WI38 (cell line): Measurements from ENCODE around the gene XRCC3.
"Not testable (repeated sequence)": the region's sequence is repeated elsewhere in the genome, so short reads cannot be mapped to it uniquely, and the experiment has no call there.

Source experiments
- H3K4me3 ChIP-seq: 2 replicates; pipeline ENCODE4 v1.5.1; 2011; ENCODE audit warnings: low read depth, mild to moderate bottlenecking, control low read depth, low read length
- TF ChIP-seq, protein P1 (sequence below): IDR thresholded peaks from 2 replicates; pipeline ENCODE4 v1.5.1; 2012; ENCODE audit warnings: low read depth, mild to moderate bottlenecking, control low read depth, low read length

Gene XRCC3

DNA sequence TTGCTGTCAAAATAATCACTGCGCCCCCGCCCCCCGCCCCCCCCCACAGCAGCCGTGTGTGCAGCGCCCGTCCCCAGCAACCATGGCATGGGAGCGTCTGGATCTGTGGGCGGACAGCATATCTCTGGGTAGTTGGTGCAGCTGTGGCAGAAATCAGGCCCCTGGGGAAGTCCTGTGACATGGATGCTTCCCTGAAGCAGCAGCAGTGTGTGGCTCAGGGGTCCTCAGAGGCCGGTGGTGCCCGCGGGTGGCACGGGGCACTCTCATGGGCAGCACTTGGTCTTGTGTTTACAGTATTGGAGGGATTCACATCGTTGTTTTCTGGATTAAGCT lies 19.2 kb downstream of the XRCC3 start:
- TF ChIP-seq, protein P1, sequence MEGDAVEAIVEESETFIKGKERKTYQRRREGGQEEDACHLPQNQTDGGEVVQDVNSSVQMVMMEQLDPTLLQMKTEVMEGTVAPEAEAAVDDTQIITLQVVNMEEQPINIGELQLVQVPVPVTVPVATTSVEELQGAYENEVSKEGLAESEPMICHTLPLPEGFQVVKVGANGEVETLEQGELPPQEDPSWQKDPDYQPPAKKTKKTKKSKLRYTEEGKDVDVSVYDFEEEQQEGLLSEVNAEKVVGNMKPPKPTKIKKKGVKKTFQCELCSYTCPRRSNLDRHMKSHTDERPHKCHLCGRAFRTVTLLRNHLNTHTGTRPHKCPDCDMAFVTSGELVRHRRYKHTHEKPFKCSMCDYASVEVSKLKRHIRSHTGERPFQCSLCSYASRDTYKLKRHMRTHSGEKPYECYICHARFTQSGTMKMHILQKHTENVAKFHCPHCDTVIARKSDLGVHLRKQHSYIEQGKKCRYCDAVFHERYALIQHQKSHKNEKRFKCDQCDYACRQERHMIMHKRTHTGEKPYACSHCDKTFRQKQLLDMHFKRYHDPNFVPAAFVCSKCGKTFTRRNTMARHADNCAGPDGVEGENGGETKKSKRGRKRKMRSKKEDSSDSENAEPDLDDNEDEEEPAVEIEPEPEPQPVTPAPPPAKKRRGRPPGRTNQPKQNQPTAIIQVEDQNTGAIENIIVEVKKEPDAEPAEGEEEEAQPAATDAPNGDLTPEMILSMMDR = no peak
- H3K4me3 ChIP-seq = no peak overlapping the region

DNA sequence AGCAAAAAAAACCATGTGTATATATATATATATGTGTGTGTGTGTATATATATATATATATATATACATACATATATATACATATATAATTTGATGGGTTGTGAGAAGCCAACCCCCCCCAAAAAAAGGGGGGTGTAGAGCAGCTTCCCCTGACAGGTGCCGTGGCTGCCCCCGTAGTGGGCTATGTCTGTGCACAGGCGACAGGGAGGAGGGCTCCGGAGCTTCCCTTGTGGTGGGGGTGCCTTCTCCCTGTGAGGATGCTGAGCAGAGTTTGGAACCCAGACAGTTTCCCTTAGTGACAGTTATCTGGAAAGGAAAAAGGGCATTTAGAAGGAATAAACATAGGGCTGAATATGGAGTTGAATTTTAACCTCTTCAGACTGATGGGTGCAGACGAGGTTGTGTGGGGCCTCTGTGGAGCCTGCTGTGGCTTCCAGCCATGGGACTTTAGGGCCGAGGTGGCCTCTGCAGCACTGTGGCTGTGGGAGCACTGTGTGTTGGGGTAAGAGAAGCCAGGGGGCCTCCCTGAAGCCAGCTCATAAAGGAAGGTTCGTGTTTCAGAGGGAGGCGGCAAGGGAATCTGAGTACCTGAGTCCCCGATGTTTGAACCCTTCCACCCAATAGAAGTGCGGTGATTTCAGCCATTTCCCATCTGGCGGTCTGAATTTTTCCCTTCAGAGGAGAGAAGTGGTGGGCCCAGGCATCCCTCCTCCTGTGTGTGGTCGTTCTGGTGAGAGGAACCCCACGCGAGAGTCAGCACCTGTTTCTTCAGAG lies 19.8 kb downstream of the XRCC3 start:
- no peak overlapping the region for H3K4me3 ChIP-seq
- TF ChIP-seq, protein P1 = no peak

DNA sequence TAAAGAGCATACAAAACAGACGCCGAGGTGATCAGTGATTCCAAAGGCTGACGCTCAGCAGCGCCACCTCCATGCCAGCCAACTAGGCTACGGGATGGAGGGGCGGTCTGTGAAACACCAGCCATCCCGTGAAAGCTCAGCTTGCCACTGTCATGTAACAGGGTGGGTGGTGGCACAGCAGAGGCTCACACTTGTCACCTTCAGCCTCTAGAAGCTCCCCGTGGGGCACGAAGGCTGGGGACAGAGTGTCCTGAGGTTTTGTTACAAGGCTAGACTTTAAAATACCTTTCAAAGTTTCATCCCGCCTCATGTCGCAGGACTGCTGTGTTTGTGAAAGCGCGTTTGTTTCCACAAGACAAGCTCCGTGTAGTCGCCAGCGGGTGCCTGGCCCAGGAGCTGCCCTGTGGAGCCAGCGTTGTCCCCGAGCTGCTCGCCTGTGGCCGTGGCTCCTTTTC lies 20.7 kb downstream of the XRCC3 start:
- no peak overlapping the region for H3K4me3 ChIP-seq
- TF ChIP-seq, protein P1 = no peak

DNA sequence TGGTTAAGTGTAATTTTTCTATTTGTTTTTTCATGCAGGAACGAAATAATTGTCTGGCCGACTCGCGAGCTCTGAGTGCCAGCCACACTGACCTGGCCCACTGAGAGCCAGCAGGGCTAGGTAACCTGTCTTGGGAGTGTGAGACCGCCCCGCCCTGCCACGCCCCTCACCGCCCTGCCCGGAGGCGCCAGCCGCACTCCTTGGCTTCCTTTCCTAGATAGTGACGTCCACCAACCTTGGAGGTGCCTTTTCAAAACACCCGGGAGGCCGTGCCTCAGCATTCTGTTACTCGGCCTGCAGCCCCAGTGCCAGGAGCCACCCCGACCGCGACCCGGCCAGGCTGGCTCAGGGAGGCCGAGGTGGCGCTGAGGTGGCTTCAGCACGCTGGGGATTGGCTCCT lies 21.7 kb downstream of the XRCC3 start:
- TF ChIP-seq, protein P1 = no peak
- H3K4me3 ChIP-seq = no peak overlapping the region

DNA sequence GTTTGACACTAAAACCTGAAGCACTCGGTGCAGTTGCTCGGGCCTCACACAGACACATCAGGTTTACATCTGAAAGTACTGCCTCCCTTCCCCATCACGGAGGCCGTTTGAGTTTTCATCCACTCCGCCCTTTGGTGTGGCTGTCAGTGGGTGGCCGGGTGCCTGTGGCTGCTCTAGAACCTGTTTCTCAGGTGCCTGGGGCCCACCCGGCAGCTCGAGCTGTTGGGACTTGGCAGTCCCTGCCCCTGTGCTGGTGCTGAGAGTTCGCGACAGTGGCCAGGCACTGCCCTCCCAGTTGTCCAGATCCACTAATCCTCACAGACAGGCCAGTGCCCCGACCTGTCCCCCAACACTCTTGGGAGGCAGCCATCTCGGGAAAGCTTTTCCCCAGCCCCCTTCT lies 22.4 kb downstream of the XRCC3 start:
- TF ChIP-seq, protein P1 = no peak
- no peak overlapping the region for H3K4me3 ChIP-seq

DNA sequence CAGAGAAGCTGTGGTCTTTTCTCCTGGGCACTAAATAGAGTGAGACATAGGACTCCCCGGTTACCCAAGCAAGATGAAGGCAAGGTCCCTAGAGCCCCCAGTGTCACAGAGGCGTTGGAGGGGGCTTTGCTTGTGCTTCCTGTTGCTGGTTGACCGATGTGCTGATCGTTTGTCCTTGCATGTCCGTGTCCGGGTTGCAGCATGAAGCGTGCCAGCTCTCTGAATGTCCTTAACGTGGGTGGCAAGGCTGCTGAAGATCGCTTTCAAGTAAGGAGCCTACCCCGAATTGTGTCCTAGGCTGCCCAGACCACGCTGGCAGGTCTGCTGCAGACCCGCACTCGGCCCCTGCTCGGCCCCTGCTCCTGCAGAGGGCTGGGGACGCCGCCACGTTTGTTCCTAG lies 23.1 kb downstream of the XRCC3 start:
- TF ChIP-seq, protein P1 = no peak
- no peak overlapping the region for H3K4me3 ChIP-seq

DNA sequence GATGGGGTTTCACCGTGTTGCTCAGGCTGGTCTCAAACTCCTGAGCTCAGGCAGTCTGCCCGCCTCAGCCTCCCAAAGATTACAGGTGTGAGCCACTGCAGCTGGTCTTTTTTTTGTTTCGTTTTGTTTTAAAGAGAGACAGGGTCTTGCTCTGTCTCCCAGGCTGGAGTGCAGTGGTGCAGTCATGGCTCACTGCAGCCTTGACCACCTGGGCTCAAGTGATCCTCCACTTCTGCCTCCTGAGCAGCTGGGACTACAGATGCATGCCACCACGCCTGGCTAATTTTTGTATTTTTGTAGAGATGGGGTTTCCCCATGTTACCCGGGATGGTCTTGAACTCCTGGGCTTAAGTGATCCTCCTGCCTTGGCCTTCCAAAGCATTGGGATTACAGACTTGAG lies 23.6 kb downstream of the XRCC3 start:
- not testable (repeated sequence) for H3K4me3 ChIP-seq

DNA sequence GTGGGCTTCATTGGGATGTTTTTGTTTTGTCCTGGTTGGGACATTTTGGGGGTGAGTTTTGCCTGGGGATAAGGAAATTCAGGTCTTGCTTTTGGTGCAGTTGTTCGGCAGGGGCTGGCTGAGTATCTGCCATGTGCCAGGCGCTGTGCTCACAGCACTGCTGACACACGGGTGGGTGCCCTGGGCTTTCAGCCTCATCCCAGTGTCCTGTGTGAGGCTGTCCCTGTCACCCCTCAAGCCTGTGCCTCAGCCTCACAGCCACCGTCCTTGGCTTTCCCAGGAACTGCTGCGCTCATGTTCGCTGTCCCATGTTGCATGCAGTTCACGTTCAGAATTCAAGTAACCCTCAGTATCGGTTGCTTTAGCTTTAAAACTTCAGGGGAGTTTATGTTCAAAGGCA lies 24.9 kb downstream of the XRCC3 start:
- TF ChIP-seq, protein P1 = no peak
- H3K4me3 ChIP-seq = no peak overlapping the region
